GM23338 (cell line): ENCODE data around the gene MICAL3. TPM values are rescaled to one million over a fixed set of nuclear protein-coding genes. Genes with fewer than 3 reads are reported as not detected.

ENCODE experiments used
- ATAC-seq: fragments of 200-7000 bp; cut with Tn5 transposase; 3 replicates; pipeline ENCODE4 v1.9.1; 2020
- DNase-seq: peaks from one replicate; pipeline ENCODE4 v3.0.0-alpha.2; 2015; ENCODE audit warnings: low spot score
- H2AFZ ChIP-seq: fragments of 200-600 bp; sonication (generic); 2 replicates; pipeline ENCODE4 v1.8.0; 2016; ENCODE audit warnings: antibody characterized with exemption, mild to moderate bottlenecking, moderate library complexity
- H3F3A ChIP-seq: fragments of 200-600 bp; sonication (generic); replicated peaks from 2 replicates; pipeline ENCODE4 v1.8.0; 2017; ENCODE audit warnings: antibody characterized with exemption, mixed run types, low read depth
- H3K27ac ChIP-seq: fragments of 200-600 bp; sonication (generic); 2 replicates; pipeline ENCODE4 v1.6.1; 2016; ENCODE audit warnings: low read depth
- H3K27me3 ChIP-seq: fragments of 200-600 bp; sonication (generic); 2 replicates; pipeline ENCODE4 v1.8.0; 2016; ENCODE audit warnings: mild to moderate bottlenecking, mixed run types, moderate library complexity; ENCODE audit not compliant: insufficient read depth
- H3K36me3 ChIP-seq: fragments of 200-600 bp; sonication (generic); 2 replicates; pipeline ENCODE4 v1.8.0; 2016; ENCODE audit warnings: mild to moderate bottlenecking; ENCODE audit not compliant: insufficient read depth
- H3K4me1 ChIP-seq: fragments of 200-600 bp; sonication (generic); 2 replicates; pipeline ENCODE4 v1.8.0; 2016; ENCODE audit warnings: mild to moderate bottlenecking, moderate library complexity; ENCODE audit not compliant: insufficient read depth
- H3K4me2 ChIP-seq: fragments of 200-600 bp; sonication (generic); 2 replicates; pipeline ENCODE4 v1.7.1; 2017; ENCODE audit warnings: mixed run types
- H3K4me3 ChIP-seq: fragments of 200-600 bp; sonication (generic); 2 replicates; pipeline ENCODE4 v1.6.1; 2016; ENCODE audit warnings: mixed run types
- H3K79me2 ChIP-seq: fragments of 200-600 bp; sonication (generic); replicated peaks from 2 replicates; pipeline ENCODE4 v1.8.0; 2017; ENCODE audit warnings: mild to moderate bottlenecking; ENCODE audit not compliant: insufficient read depth
- H3K9me2 ChIP-seq: fragments of 200-600 bp; sonication (generic); 2 replicates; pipeline ENCODE4 v1.8.0; 2017; ENCODE audit not compliant: insufficient read depth
- H4K20me1 ChIP-seq: fragments of 200-600 bp; sonication (generic); replicated peaks from 2 replicates; pipeline ENCODE4 v1.8.0; 2017; ENCODE audit warnings: mild to moderate bottlenecking; ENCODE audit not compliant: insufficient read depth
- H3K27ac Mint-ChIP-seq: 2 replicates; pipeline ENCODE4 v1.8.0; 2020; ENCODE audit warnings: inconsistent platforms, mild to moderate bottlenecking, moderate library complexity, mixed read lengths
- H3K27me3 Mint-ChIP-seq: 3 replicates; pipeline ENCODE4 v1.8.0; 2022; ENCODE audit warnings: low read depth, mild to moderate bottlenecking, moderate library complexity, mixed read lengths, inconsistent platforms; ENCODE audit not compliant: insufficient read depth, poor library complexity
- H3K36me3 Mint-ChIP-seq: 3 replicates; pipeline ENCODE4 v1.8.0; 2021; ENCODE audit warnings: low read depth, mild to moderate bottlenecking, inconsistent platforms, moderate library complexity, mixed read lengths
- H3K4me1 Mint-ChIP-seq: 3 replicates; pipeline ENCODE4 v1.8.0; 2020; ENCODE audit warnings: mild to moderate bottlenecking, inconsistent platforms, mixed read lengths
- H3K4me3 Mint-ChIP-seq: 3 replicates; pipeline ENCODE4 v1.8.0; 2021; ENCODE audit warnings: moderate library complexity, mild to moderate bottlenecking, inconsistent platforms, mixed read lengths
- H3K9me3 Mint-ChIP-seq: 3 replicates; pipeline ENCODE4 v1.8.0; 2020; ENCODE audit warnings: moderate library complexity, mild to moderate bottlenecking, inconsistent platforms, mixed read lengths
- CREB1 ChIP-seq: fragments of 250-450 bp; sonication (Bioruptor Pico); IDR thresholded peaks from 2 replicates; pipeline ENCODE4 v1.5.0; 2020; ENCODE audit warnings: low read depth, mild to moderate bottlenecking, moderate library complexity
- CTCF ChIP-seq, 2 experiments: fragments of 200-600 bp in 1 of 2; sonication (generic) in 1 of 2; conservative IDR thresholded peaks; 2 replicates each; pipeline versions ENCODE4 v1.5.1 to v1.6.1; 2016 to 2017; ENCODE audit warnings: antibody characterized with exemption in 2 of 2, low read depth in 2 of 2, mild to moderate bottlenecking in 2 of 2, moderate library complexity in 1 of 2
- ETS1 ChIP-seq: IDR thresholded peaks from 2 replicates; pipeline ENCODE4 v1.6.1; 2016; ENCODE audit warnings: antibody characterized with exemption
- EZH2 ChIP-seq: fragments of 200-600 bp; sonication (generic); IDR thresholded peaks from one replicate; pipeline ENCODE4 v1.8.0; 2017; ENCODE audit warnings: antibody characterized with exemption, mild to moderate bottlenecking, low read depth; ENCODE audit not compliant: unreplicated experiment
- JUNB ChIP-seq: IDR thresholded peaks from one replicate; pipeline ENCODE4 v1.6.1; 2016; ENCODE audit warnings: antibody characterized with exemption; ENCODE audit not compliant: unreplicated experiment
- NANOG ChIP-seq: IDR thresholded peaks from 2 replicates; pipeline ENCODE4 v1.6.1; 2016; ENCODE audit warnings: antibody characterized with exemption, borderline replicate concordance
- POLR2AphosphoS5 ChIP-seq: IDR thresholded peaks from 2 replicates; pipeline ENCODE4 v1.6.1; 2016; ENCODE audit warnings: antibody characterized with exemption, low read depth
- STAT1 ChIP-seq: IDR thresholded peaks from one replicate; pipeline ENCODE4 v1.6.1; 2016; ENCODE audit warnings: antibody characterized with exemption; ENCODE audit not compliant: unreplicated experiment
- ZNF114 ChIP-seq: fragments of 250-450 bp; sonication (Bioruptor Pico); IDR thresholded peaks from 2 replicates; pipeline ENCODE4 v1.5.0; 2020; ENCODE audit warnings: mild to moderate bottlenecking, moderate library complexity
- ZNF331 ChIP-seq: fragments of 250-450 bp; sonication (Bioruptor Pico); IDR thresholded peaks from 2 replicates; pipeline ENCODE4 v1.5.0; 2020; ENCODE audit warnings: low read depth, mild to moderate bottlenecking, moderate library complexity
- polyA plus RNA-seq: library from polyadenylated mRNA; unstranded; fragments of >200 nt; fragmentation: Nextera tagmentation; extraction: Ambion mirVana; gene quantifications from 2 replicates; pipeline ENCODE4 v1.2.1, GENCODE V29; 2016
- total RNA-seq: library from RNA; depleted of rRNA; stranded (reverse); fragments of >200 nt; shearing (Covaris generic); gene quantifications from 2 replicates; pipeline ENCODE4 v1.2.3, GENCODE V29; 2014

The MICAL3 gene
- total and polyA plus RNA-seq, 2 experiments from 2014 or later, result 10.1 to 33.9 TPM

- no peak for TF ChIP-seq POLR2AphosphoS5
- no peak for TF ChIP-seq CREB1 (CRISPR knock-in tag)
- TF ChIP-seq ZNF331 (CRISPR knock-in tag), result no peak
- TF ChIP-seq CTCF (conservative IDR thresholded peaks at IDR 0.05; ENCODE audit: low read depth in 2 of 2), result no peak
- TF ChIP-seq NANOG, result no peak
- no peak for TF ChIP-seq ETS1
- TF ChIP-seq EZH2, result no peak
- no peak for TF ChIP-seq STAT1
These were observed 244.1 kb downstream of the MICAL3 start (continued) for GRCh38 chr22:17780116-17780740.

- TF ChIP-seq NANOG (no peak), ZNF114 (CRISPR knock-in tag) (no peak), CTCF (conservative IDR thresholded peaks at IDR 0.05; ENCODE audit: low read depth in 2 of 2) (no peak), ETS1 (no peak), POLR2AphosphoS5 (no peak), ZNF331 (CRISPR knock-in tag) (no peak), JUNB (no peak)
- peaks cover 32% of the 10 kb centered on the region for H3K4me1 Mint-ChIP-seq
These were observed 244.9 kb downstream of the MICAL3 start for GRCh38 chr22:17779286-17780115.

More at GRCh38 chr22:17779286-17780115, 244.9 kb downstream of the MICAL3 start:
- H3K4me3 Mint-ChIP-seq, result no peak overlapping the region; the same call in 2 of the 3 replicates
- Histone ChIP-seq H3K27ac (no peak overlapping the region), H2AFZ (0 out of 2 replicates have a peak overlapping the region, but pooled peaks have one; percentile 59), H3K36me3 (no peaks in the 10 kb centered on the region), H3K4me2 (no peak overlapping the region), H3K27me3 (0 out of 2 replicates have a peak, but pooled peaks cover 3% of the 10 kb centered on the region), H3K9me2 (no peaks in the 10 kb centered on the region), H3K4me1 (no peaks in the 10 kb centered on the region; the same call in 1 of the 2 replicates), H4K20me1 (no peaks in the 10 kb centered on the region), H3K4me3 (no peak overlapping the region), H3K79me2 (no peaks in the 10 kb centered on the region), H3F3A (0 out of 2 replicates have a peak, but pooled peaks cover 5% of the 10 kb centered on the region)
- ATAC-seq (no peak), DNase-seq (no peak)
- H3K36me3 Mint-ChIP-seq, result no peaks in the 10 kb centered on the region; the same call in 2 of the 3 replicates
- no peak overlapping the region for H3K27ac Mint-ChIP-seq
- H3K9me3 Mint-ChIP-seq, result peaks cover 4% of the 10 kb centered on the region; the same call in 2 of the 3 replicates
- peaks cover 15% of the 10 kb centered on the region for H3K27me3 Mint-ChIP-seq
